Brain pericyte (primary cell): Measurements from ENCODE around the gene SFTPD.

Source experiments
- DNase-seq: peaks from one replicate; pipeline ENCODE4 v3.0.0-alpha.2; 2012; ENCODE audit warnings: low read depth, low spot score

SFTPD gene

DNA sequence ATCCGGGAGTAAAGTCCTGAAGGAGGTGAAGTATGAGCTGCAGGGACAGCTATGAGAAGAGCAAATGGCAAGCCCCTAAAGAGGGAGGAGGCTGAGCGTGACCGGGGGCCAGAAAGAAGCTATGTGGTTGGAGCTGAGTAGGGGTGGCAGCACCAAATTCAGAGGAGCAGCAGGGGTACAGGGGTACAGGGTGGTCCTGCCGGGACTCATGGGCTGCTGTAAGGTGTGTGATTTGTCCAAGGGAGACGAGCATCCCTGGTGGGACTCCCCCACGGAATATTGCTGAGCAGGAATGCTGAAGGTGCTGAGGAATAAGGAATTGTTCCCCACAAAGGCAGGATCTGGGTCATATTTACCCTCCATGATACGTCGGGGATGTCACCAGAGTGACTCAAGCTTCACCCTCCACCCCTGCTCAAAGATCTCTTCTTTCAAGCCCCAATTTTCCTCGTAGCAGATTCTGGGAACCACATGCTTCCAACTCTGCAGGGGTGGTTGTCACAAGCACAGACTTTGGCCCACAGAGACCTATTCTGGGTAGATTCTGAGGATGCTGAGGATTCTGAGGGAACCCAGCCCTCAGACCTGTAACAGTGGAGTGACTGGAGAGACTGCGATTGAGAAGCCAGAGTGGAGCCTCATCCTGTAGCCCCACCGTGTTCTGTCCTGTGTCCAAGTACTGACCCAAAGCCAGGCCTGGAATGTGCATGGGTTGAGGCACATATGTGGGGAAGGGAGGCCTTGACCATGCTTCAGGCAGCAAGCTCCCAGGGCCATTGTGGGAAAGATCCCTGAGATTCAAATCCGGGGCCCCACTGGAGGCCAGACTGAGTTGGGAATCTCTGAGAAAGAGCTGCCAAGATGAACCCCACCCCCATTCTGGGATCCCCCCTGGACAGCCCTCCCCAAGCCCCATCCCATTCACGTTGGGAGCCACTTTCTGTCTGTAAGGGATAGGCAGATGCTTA lies 4.2 kb downstream of the SFTPD start:
- no peak for DNase-seq

DNA sequence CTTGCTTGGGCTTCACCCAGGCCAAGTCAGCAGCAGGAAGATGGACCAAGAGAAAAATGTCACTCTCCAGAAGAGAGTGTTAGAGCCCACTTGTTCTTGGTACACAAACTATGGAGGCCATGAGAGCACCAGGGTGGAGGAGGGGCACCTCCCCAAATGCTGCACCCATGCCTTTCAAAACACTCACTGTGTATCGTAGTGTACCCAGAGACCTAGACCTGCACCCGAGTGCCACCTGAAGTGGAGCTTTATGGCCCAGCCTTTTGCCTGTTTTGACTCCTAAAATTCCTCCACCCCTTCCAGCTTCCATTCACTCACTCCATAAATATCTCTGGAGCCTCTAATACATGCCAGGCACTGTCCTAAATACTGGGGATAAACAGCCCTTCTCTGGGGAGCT lies 5.0 kb downstream of the SFTPD start:
- no peak for DNase-seq

DNA sequence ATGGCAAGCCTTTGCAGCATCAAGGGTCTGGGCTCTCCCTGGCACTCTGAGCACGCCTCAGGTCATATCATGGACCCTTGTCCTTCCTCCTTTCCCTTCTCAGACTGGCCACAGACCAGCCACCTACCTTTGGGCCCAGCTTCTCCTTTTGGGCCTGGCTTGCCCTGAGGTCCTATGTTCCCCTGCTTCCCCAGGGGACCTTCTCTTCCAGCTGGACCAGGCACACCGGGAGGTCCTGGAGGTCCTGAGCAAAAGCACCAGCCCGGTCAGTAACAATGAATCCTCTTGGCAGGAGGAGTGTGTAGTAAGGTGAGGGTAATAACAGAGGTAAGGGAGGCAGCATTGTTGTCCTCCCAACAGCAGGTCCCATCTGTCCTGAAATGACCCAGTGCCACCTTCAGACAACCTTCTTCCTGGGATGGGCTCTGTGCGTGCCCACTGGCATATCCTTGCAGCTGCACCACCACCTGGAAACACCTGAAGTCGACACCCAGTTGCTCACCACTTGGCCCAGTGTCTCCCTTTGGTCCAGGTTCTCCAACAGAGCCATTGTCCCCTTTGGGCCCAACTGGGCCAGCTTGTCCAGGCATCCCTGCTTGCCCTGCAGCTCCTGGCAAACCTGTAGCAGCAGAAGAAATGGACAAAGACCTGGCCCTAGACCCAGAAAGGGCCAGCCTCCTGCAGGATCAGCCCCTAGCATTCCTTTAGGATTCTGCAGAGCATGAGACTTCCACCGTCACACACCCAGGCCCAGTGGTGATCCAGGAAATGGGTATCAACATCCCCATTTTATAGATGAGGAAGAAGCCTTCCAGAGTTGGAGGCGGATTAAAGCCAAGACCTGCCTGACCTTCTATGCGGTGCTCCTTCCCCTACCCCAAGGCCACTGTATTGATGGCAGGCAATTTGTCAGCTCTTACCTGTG lies 6.4 kb downstream of the SFTPD start:
- DNase-seq = no peak

DNA sequence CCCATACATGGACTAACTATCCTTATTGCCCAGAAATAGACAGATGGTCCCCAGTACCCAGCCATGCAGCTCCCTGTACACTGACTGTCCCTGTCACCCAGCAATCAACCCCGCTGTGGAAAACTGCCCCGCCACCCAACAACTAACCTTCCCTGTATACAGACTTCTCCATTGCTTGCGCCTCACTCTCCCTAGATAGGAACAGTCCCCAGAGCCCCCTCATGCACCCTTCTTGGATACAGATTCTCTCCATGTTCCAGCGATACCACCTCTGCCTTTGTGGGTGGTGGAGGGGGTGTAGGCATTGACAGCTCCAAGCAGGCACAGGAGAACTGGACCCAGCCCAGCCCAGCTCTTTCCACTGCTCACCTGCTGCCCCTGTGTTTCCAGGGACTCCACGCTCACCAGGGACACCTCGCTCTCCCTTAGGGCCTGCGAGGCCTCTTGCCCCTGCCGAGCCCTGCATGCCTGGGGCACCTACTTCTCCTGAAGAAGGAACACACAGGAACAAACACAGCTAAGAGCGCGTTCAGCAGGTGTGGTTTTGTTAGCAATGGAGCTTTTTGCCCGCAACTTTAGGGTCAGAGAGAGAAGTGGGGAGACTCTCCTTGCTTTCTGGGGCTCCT lies 7.2 kb downstream of the SFTPD start:
- no peak for DNase-seq

DNA sequence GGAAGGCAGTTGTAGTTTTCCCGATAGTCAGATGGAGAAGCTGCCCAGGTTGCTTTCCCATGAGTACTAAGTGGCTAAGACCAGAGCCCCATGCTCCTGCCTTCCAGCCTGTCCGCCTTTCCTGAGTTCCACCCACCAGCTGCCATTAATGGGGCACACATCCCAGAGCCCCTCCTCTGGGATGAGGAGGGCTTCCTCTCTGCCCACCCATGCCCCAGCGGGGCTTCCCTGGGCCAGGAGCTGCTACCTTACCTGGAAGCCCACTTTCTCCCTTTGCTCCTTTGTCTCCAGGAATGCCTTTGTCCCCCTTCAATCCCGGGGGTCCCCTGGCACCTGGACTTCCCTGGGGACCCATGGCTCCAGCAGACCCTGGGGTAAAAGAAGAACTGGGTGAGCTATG lies 7.8 kb downstream of the SFTPD start:
- no peak for DNase-seq

DNA sequence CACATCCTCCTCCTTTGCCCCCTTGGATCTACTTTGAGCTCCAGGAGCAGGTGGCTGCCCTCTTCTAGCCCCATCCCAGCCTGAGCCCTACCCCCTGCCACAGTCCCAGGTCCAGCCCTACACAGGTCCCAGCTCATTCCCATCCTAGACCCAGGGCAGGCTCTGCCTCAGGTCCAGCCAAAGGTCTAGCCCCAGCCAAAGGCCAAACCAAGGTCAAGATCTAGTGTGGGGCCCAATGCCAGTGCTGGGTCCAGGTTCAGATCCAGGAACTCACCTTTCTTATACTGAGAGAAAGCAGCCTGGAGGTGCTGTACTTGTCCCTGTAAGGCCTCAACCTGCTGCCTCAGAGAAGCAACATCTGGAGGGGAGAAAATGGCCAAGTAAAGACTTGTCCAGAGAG lies 8.5 kb downstream of the SFTPD start:
- no peak for DNase-seq

DNA sequence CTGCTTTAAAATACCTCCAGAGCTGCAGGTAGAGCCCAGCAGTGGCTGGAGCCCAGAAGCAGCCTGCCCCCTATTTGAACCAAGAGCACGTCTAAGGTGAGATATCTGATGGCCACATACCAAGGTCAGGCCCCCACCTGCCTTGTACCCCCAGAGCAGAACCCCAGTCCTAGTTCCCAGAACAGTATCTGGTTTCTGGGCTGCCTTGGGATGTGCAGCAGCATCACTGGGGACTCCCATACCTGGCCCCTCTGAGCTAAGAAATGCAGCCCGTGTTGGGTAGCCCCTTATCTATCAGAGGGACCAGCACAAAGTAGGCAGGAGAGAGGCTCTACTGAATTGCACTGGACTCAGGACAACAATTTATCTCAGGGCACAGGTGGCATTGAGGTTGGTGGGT lies 8.9 kb downstream of the SFTPD start:
- DNase-seq = no peak

DNA sequence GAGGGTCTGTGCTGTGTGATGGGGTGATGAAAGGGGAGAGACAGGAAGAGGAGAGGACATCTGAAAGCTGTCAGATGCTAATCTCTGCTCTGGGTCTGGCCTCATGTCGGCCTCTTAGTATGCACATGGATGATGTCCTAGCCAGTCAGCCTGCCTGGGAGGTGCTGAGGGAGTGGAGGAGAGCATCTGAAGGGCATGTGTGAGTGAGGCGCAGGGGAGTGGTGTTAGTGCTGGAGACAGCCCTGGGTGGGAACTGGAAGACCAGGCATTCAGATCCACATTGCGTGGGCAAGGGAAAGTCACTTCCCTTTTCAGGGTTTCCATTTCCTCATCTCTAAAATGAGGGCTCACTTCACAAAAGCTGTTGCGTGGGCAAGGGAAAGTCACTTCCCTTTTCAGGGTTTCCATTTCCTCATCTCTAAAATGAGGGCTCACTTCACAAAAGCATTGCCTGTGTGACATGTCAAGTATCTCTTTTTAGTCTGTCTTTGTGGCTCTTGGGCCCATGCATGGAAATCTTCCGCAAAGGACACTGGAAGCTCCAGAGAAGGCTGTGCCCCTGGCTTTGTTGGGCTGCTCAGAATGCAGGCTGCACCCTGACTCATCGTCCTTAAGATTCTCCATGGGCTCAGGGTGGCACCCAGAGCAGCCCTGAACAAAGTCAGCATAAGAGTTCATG lies 10.0 kb downstream of the SFTPD start:
- DNase-seq = no peak

DNA sequence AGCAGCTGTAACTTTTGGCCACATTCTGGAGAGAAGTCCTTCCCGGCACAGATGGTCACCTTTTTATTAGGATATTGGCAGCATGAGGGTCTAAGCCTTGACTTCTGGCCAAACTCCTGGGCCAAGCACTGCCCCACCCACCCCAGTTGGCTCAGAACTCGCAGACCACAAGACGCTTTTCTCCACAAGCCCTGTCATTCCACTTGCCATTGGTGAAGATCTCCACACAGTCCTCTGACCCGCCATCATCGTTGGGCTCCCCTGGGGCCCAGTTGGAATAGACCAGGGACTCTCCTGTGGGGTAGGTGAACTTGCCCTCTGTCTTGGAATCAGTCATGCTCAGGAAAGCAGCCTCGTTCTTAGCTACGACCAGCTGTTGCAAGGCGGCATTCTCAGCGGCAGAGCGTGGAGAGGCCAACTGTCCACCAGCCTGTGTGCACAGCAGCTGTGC lies 11.2 kb downstream of the SFTPD start:
- DNase-seq = no peak

DNA sequence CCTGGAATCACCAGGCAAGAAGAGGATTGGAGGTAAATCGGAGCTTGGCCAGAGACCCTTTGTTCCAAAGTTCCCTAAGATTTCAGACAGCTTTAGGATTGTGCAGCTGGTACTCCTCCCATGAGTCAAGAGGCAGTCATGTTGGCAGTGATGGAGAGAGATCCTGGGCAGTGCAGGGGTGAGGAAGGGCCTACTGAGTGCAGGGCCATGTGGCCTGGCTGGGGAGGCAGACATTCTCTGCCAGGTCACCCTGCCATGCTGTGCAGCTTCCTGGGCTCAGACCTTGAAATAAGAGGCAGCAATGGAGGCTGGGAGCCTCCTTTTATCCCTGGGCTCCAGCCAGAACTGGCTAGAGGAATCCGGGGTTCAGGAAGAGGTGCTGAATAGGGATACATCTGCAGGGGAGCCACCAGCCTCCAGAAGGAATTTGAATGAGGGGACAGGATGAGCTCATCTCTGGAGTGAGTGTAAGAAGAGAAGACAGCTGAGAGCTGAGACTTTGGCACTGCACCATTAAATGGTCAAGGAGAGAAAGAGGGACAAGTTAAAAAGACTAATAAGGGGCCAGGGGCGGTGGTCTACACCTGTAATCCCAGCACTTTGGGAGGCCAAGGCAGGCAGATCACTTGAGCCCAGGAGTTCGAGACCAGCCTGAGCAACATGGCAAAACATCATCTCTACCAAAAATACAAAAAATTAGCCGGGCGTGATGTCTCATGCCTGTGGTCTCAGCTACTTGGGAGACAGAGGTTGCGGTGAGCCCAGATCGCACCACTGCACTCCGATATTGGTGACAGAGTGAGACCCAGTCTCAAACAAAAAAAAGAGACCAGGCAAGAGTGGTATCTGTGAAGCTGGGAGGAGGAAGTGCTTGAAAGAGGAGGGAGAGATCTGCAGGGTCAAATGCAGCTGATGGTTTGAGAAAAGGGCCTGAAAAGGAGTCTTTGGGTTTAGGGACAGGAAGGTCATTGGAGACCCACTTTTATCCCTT lies 12.0 kb downstream of the SFTPD start:
- DNase-seq = no peak

DNA sequence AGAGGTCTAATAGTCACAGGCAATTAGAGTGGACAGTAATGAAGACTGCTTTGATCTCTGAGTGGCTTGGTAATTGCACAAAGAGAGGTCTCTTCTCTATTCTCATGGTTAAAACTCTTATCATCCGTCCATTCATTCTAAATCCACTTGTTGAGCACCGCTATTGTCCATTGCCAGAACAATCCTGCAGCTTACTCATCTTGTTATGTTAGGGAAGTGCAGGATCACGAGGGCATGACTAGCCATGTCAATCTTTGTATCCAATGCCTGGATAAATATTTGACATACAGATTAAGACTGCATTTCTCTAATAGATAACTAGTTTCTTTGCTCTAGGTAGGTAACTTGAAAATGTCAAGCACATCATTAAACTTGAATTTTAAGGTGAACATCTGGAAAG lies 14.9 kb downstream of the SFTPD start:
- DNase-seq = no peak

DNA sequence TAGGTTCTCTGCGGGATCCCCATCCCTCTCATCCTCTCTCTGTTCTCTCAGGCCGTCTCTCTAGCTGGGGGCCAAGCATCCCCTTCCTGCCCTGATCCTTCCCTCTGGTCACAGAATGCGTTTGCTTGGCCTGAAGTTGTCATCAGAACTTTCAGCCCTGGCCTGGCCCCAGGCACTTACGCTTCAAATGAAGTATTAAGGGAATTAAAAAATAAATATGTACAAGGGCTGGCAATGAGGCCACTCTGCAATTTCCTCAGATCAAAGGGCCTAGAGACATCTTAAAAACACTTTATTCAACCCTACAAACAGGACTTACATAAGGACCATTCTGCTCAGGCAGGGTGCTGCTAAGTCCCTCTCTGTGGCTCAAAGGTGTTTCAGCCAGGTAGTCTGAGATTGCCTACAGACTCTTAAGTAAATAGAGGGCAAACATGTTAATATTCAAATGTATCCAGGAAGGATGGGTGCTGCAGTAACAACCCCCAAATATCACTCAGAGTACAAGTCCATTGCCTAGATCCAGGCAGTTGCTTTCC lies 16.0 kb downstream of the SFTPD start:
- DNase-seq = no peak

DNA sequence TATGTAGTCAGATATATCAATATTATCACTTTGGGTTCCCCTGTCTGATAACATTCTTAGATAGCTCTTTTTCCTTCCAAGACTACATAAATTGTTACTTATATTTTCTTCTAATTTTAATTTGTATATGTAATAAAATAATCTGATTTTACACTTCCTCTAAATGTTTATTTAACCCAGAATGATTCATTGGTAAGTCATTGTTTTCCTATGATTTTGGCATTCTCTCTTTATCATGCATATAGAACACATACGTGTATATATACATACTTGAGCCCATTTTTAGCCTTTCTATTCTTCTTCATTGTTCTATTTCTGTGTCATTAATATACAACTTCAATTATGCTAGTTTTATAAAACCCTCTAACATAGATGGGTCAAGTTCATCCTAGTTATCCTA lies 16.6 kb downstream of the SFTPD start:
- DNase-seq = no peak

DNA sequence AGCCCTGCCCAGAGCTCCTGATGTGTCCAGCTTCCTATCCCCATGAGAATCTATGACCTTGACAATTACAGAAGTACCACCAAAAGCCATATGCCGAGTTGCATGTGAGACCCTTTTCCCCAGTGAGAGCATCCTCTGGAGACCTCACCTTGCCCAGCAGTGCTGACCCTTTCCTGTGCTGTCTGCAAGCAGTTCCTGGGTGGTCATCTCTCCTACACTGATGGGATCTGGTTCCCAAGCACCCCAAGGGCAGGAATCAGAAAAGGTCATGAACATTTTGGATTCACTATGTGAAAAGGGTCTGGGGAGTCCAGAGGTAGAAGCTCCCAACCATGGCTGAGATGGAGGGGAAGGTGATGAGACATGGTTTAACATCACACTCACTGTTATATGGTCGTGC lies 18.2 kb downstream of the SFTPD start:
- DNase-seq = no peak

DNA sequence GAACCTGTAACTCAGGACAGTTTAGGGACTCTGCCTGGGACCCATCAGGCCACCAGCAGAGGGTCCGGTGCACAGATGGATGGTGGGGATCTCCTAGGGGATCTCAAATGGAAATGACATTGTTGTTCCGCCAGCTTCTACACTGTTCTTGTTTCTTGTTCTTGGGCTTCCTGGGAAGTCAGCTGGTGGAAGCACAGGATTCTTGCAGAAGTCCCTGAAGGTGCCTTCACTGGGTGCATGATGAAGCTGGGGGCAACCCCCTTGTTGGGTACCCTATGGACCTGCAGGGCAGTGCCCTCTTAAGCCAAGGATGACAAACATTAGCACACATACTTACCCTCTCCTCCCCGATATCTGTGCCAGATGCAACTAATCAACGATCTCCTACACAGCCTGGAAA lies 18.6 kb downstream of the SFTPD start:
- no peak for DNase-seq

DNA sequence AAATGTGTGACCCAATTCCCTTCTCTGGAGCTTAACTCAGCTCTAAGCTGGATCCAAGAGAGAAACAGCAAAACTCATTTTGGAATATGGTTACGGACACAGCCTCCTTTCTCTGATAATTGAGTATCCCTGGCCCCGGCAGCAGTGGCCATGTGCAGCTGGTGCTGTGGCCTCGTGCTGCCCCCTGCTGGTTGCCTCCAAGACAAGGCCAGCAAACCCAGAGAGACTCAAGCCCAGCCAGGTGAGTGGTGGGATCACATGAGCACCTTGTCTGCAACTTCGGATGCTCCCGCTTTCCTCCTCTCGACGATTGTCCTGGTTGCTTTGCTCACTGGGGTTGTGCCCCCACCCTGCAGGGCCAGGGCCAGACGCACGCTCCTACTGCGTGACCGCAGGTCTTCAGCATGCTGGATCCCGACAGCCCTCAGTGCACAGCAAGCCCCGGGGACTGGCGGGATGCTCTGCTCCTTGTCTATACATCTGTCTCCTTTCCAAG lies 19.4 kb downstream of the SFTPD start:
- DNase-seq = peak; percentile 17

DNA sequence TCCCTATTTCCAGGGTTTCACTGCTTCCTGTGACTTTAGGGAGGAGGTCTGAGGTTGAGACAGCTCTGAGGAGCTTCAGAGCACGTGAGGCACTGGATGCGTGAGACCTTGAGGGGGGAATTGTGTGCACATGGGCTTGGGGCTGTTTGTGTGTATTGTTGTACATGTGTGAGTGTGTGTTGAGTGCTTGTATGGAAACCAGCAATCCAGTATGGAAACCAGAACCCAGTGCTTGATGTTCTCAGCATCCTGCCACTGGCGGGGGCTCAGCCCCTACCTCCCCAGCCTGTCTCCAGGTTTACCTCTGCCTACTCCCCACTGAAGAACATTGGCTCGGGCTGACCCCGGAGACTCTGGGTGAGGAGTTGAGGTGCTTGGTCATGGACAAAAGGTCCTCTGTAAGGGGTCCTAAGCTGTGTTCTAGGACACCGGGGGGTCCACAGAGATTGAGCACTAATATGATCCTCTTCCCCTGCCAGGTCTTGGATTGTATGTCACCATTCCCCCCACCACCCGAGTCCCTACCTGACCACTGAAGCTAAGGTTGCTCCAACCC lies 20.8 kb downstream of the SFTPD start:
- DNase-seq = no peak

DNA sequence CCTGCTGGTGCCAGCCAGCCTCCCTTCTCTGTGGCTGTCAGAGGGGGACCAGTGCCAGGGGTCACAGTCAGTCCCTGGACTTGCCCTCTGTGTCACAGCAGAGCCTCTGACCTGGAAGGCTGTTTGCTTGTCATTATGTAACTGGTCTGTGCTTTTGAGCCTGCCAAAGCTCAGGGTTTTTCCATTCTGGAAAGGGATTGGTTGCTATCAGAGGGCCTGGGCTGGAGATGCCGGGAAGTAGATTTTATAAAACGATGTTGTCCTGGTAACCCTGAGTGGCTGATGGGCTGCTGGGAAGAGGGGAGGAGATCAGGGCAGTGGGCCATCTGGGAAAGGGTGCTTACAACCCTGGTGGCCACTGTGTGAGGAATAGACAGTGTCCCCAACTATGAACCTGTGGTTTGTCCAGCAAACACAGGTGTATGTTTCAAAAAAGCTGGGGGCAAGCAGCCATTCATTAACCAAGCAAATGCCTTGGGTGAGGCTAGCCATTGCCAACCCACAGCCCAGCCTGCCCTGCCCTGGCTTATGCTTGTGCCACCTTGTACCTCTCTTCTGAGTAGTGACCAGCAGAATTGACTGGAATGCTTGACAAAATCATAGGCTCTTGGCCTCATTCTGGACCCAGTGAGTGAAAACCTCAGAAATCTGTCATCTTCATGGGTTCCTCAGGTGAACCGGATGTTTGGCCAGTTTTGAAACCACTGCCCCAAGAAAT lies 21.6 kb downstream of the SFTPD start:
- no peak for DNase-seq

DNA sequence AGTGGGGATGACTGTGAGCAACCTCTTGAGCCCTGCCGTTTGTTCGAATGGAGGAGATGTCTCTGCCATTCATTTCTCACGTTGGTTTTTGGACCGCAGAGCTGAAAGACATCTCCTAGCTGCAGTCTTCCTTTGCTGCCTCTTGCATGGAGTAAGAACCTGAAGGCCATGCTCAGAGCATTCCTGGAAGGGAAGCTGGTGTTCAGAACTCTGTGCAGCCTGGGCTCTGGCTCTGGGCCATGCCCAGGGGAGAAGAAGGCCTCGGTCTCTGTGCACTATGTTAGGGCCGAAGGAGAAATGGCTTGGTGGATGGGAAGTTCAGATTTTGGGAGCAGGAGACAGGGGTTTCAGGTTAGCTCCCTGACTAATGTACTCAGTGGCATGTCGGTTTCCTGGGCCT lies 22.9 kb downstream of the SFTPD start:
- no peak for DNase-seq
